Testis (tissue), 3 donors: ENCODE results near the gene LAMA5. TPM values are rescaled to one million over a fixed set of nuclear protein-coding genes. Genes with fewer than 3 reads are reported as not detected.

Experiments used
- DNase-seq: peaks from one replicate; pipeline ENCODE4 v3.0.0-alpha.2; 2019
- H3K27ac ChIP-seq, 2 donors: fragments of 200-600 bp; sonication (generic); one replicate each; pipeline ENCODE4 v1.5.1; 2019
- H3K27me3 ChIP-seq: fragments of 200-600 bp; sonication (generic); one replicate; pipeline ENCODE4 v1.5.1; 2019
- H3K36me3 ChIP-seq: fragments of 200-600 bp; sonication (generic); one replicate; pipeline ENCODE4 v1.5.1; 2017; ENCODE audit warnings: low read depth; ENCODE audit errors: missing control alignments
- H3K4me1 ChIP-seq: fragments of 200-600 bp; sonication (generic); one replicate; pipeline ENCODE4 v1.5.1; 2019
- H3K4me3 ChIP-seq, 2 donors: fragments of 200-600 bp; sonication (generic); one replicate each; pipeline ENCODE4 v1.5.1; 2017 to 2019
- H3K9me3 ChIP-seq: fragments of 200-600 bp; sonication (generic); one replicate; pipeline ENCODE4 v1.5.1; 2017
- CTCF ChIP-seq, 3 experiments: fragments of 450-650 bp in 2 of 3; fragments of 200-600 bp in 1 of 3; sonication (generic) in 1 of 3; IDR thresholded peaks; one replicate each; pipeline ENCODE4 v1.5.1; 2016 to 2019; ENCODE audit warnings: antibody characterized with exemption in 3 of 3, mild to moderate bottlenecking in 2 of 3, moderate library complexity in 1 of 3
- POLR2A ChIP-seq: fragments of 450-650 bp; IDR thresholded peaks from one replicate; pipeline ENCODE4 v1.6.1; 2017; ENCODE audit warnings: antibody characterized with exemption, mild to moderate bottlenecking, moderate library complexity
- WGBS, 2 donors: methylation state at CpG; one replicate each; pipeline ENCODE4 v1.1.5; 2018; 5-methylcytosine and 5-hydroxymethylcytosine counted together
- intact Hi-C: fragments of 100-400 bp; cut with DNase I; formaldehyde crosslinking; loops from one replicate; pipeline ENCODE4 v1.15.1; 2023; ENCODE audit warnings: low total_unique reads
- polyA plus RNA-seq: library from polyadenylated mRNA; stranded (reverse); fragments of 350-450 nt; fragmentation: Illumina TruSeq; extraction: RNeasy Lipid Tissue Mini Kit (QIAGEN cat#74804); gene quantifications from one replicate; pipeline ENCODE4 v1.2.3, GENCODE V29; 2014; ENCODE audit warnings: low read depth, low replicate concordance; ENCODE audit not compliant: insufficient read depth
- total RNA-seq, 2 donors: library from RNA; depleted of rRNA; stranded (reverse); fragments of >200 nt; gene quantifications; one replicate each; pipeline ENCODE4 v1.2.3, GENCODE V29; 2016

The LAMA5 gene
- total and polyA plus RNA-seq, 3 donors from 2014 or later, result 33.2 to 144 (median 121) TPM

- Histone ChIP-seq H3K4me3 (no peak overlapping the region), H3K27me3 (no peaks in the 10 kb centered on the region), H3K4me1 (peaks cover 45% of the 10 kb centered on the region), H3K9me3 (no peaks in the 10 kb centered on the region), H3K36me3 (no peaks in the 10 kb centered on the region), H3K27ac (peak overlapping the region; percentile 47 to 60)
- intact Hi-C loops, result no loop called here
- 79 to 88% methylated on average over 11 to 16 of the region's 16 CpGs for WGBS, 2 donors
- TF ChIP-seq CTCF (IDR thresholded peaks at IDR 0.05) (no peak), POLR2A (no peak)
- DNase-seq, result no peak
Observed at GRCh38 chr20:62359043-62359490, 8.0 kb downstream of the LAMA5 start.

DNA sequence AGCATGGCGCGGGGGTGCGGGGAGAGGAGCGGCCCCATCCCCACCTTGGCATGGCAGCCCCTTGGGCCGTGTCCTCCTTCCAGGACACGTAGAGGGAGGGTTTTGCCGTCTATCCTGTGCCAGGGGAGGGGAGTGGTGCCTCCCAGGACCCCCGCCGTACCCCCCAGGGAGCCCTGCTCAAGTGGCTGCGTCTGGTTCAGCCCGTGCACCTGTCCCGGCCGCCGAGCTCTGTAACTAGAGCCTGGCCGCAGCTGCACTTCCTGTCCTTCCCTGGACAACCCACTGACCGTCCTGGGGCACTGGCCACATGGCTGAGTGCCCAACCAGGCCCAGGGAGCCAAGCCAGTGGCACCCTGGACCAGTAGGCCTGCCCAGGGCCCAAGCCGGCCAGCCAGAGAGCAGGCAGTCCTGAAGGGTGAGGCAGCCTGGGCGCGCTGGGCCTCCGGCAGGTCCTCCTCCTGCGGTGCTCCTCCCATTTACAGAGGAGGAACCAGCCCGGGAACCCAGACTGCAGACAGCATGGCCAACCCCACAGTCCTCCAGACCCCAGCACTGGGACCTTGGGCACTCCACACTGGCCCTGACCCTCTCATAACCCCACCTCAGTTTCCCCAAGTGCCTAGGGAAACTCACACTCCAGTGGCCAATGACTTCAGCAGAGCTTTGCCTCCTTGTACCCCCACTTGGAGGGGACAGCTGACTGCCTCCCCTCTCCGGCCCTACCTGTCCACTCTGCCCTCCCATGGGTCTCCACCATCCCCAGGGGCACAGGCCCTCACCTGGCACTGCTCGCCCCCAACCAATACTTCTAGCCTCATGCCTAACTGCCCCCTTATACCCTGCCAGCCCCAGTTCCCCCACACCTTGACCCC lies 8.7 kb downstream of the LAMA5 start:
- Histone ChIP-seq H3K4me3 (no peak overlapping the region), H3K4me1 (peaks cover 46% of the 10 kb centered on the region), H3K27ac (peak overlapping the region; percentile 47 to 60), H3K9me3 (no peaks in the 10 kb centered on the region), H3K36me3 (no peaks in the 10 kb centered on the region), H3K27me3 (no peaks in the 10 kb centered on the region)
- intact Hi-C loops, result no loop called here
- no peak for TF ChIP-seq CTCF (IDR thresholded peaks at IDR 0.05)
- no peak for TF ChIP-seq POLR2A
- 65 to 81% methylated on average over 4 to 23 of the region's 24 CpGs for WGBS, 2 donors
- DNase-seq, result no peak

DNA sequence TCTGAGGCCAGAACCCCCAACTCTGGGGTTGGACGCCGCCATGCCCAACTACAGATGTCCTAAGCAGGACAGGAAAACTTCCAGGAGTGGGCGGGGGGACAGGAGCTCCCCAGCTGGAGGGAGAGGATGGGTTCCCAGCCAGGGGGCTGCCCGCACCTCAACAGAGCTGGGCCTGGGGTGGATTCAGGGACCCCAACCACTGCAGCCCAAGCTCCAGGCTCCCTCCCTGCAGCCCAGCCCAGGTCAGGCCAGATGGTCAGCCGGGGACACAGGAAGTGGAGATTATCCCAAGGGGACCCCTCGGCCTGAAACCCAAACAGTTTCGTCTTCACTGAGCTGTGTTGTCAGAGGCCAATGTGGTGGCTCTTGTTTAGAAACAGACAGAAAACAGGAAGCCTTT lies 9.4 kb downstream of the LAMA5 start:
- peak overlapping the region; percentile 66 to 80 for H3K27ac ChIP-seq
- no peak for DNase-seq
- no peaks in the 10 kb centered on the region for H3K27me3 ChIP-seq
- TF ChIP-seq CTCF (IDR thresholded peaks at IDR 0.05), result no peak
- TF ChIP-seq POLR2A, result no peak
- 59 to 72% methylated on average over 3 to 7 of the region's 7 CpGs for WGBS, 2 donors
- H3K4me3 ChIP-seq, result no peak overlapping the region
- intact Hi-C loops, result no loop called here
- no peaks in the 10 kb centered on the region for H3K9me3 ChIP-seq
- peaks cover 52% of the 10 kb centered on the region for H3K4me1 ChIP-seq
- no peaks in the 10 kb centered on the region for H3K36me3 ChIP-seq

DNA sequence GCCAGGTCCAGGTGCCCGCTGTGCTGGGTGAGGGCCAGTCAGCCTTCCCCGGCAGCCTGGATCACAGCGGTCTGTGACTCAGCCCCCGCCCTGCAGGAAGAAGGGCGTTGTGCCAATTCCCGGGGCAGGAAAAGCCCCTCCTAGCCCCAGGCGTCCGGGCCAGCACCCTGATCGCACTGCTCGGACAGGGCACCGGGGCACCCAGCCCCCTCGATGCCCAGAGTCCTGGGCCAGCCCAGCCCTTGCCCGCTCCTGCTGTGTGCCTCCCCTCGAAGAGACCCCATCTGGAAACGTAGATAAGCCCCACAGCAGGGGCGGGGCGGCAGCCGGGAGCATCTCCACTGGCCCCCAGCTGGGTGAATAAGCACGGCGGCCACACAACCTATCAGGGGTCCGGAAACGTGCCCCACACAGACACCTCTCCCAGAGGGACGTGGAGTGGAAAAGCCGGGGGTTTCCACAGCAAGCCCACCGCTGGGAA lies 9.9 kb downstream of the LAMA5 start:
- intact Hi-C loops, result no loop called here
- Histone ChIP-seq H3K9me3 (no peaks in the 10 kb centered on the region), H3K4me1 (peaks cover 52% of the 10 kb centered on the region), H3K27ac (peak overlapping the region; percentile 66 to 80), H3K27me3 (no peaks in the 10 kb centered on the region), H3K4me3 (no peak overlapping the region), H3K36me3 (no peaks in the 10 kb centered on the region)
- 41 to 64% methylated on average over 8 to 24 of the region's 25 CpGs for WGBS, 2 donors
- TF ChIP-seq CTCF (IDR thresholded peaks at IDR 0.05) (no peak), POLR2A (no peak)
- no peak for DNase-seq
